Gastroesophageal sphincter (tissue), 4 donors: ENCODE measurements around the gene PRDM16. TPM values are rescaled to one million over a fixed set of nuclear protein-coding genes. Genes with fewer than 3 reads are reported as not detected.

ENCODE experiments used
- ATAC-seq: fragments of 150-250 bp; one replicate; pipeline ENCODE4 v1.9.1; 2016; ENCODE audit warnings: mild to moderate bottlenecking, moderate library complexity
- H3K27ac ChIP-seq, 4 donors: fragments of 200-600 bp; sonication (generic) in 3 of 4; 1 replicate in 3 of 4; 2 replicates in 1 of 4; pipeline ENCODE4 v1.5.1; 2016 to 2019
- H3K27me3 ChIP-seq: fragments of 200-600 bp; sonication (generic); one replicate; pipeline ENCODE4 v1.5.1; 2019
- H3K36me3 ChIP-seq, 2 donors: fragments of 200-600 bp; sonication (generic); one replicate each; pipeline ENCODE4 v1.5.1; 2019; ENCODE audit warnings: control low read depth in 1 of 2
- H3K4me1 ChIP-seq, 3 donors: fragments of 200-600 bp; sonication (generic); 1 replicate in 2 of 3; 2 replicates in 1 of 3; pipeline ENCODE4 v1.5.1; 2016 to 2019; ENCODE audit warnings: control low read depth in 2 of 3
- H3K4me3 ChIP-seq, 2 donors: fragments of 200-600 bp; sonication (generic); one replicate each; pipeline ENCODE4 v1.5.1; 2019; ENCODE audit warnings: mild to moderate bottlenecking in 1 of 2, moderate library complexity in 1 of 2
- H3K9me3 ChIP-seq, 3 donors: fragments of 200-600 bp; sonication (generic); one replicate each; pipeline ENCODE4 v1.5.1; 2017 to 2019; ENCODE audit warnings: control low read depth in 2 of 3
- CTCF ChIP-seq, 4 experiments: fragments of 200-600 bp in 2 of 4; fragments of 450-650 bp in 2 of 4; sonication (generic) in 1 of 4; IDR thresholded peaks; one replicate each; pipeline ENCODE4 v1.5.1; 2017 to 2019; ENCODE audit warnings: antibody characterized with exemption in 4 of 4, mild to moderate bottlenecking in 2 of 4, moderate library complexity in 2 of 4
- EP300 ChIP-seq: sonication (generic); formaldehyde crosslinking; IDR thresholded peaks from one replicate; pipeline ENCODE4 v1.6.1; 2017; ENCODE audit warnings: antibody characterized with exemption, mild to moderate bottlenecking
- POLR2A ChIP-seq, 2 donors: fragments of 450-650 bp; IDR thresholded peaks; one replicate each; pipeline ENCODE4 v1.6.1; 2017; ENCODE audit warnings: antibody characterized with exemption in 2 of 2, mild to moderate bottlenecking in 2 of 2, moderate library complexity in 1 of 2
- POLR2AphosphoS5 ChIP-seq: sonication (generic); formaldehyde crosslinking; IDR thresholded peaks from one replicate; pipeline ENCODE4 v1.6.1; 2017; ENCODE audit warnings: antibody characterized with exemption
- WGBS, 2 donors: methylation state at CpG; one replicate each; pipeline ENCODE4 v1.1.5; 2018; ENCODE audit warnings: low coverage in 1 of 2; 5-methylcytosine and 5-hydroxymethylcytosine counted together
- total RNA-seq, 4 donors: library from RNA; depleted of rRNA; stranded (reverse); fragments of >200 nt; gene quantifications; one replicate each; pipeline ENCODE4 v1.1.0, GENCODE V29; 2016

Gene PRDM16
- total RNA-seq, 4 donors from 2014 or later: 1.1 to 3.4 (median 1.6) TPM

GRCh38 chr1:3146907-3147306, 77.9 kb downstream of the PRDM16 start:
- Histone ChIP-seq H3K27me3 (peaks cover 86% of the 10 kb centered on the region), H3K9me3 (no peaks in the 10 kb centered on the region), H3K36me3 (no peaks in the 10 kb centered on the region), H3K4me3 (no peak overlapping the region), H3K27ac (no peak overlapping the region), H3K4me1 (peaks cover 0 to 14% (median 0%) of the 10 kb centered on the region in 3 donors)
- ATAC-seq: no peak
- TF ChIP-seq POLR2A (IDR thresholded peaks at IDR 0.05) (no peak), POLR2AphosphoS5 (no peak), EP300 (no peak), CTCF (IDR thresholded peaks at IDR 0.05) (no peak)
- 88 to 92% methylated on average over 7 to 12 of the region's 19 CpGs for WGBS, 2 donors

GRCh38 chr1:3148171-3148570, 79.2 kb downstream of the PRDM16 start:
- H3K4me1 ChIP-seq: peaks cover 0 to 14% (median 0%) of the 10 kb centered on the region in 3 donors
- no peak for ATAC-seq
- H3K27ac ChIP-seq: no peak overlapping the region
- 57% methylated on average over 1 of the region's 6 CpGs; no CpG with 5 or more reads in 1 of the 2 donors for WGBS, 2 donors
- no peak overlapping the region for H3K4me3 ChIP-seq
- no peaks in the 10 kb centered on the region for H3K9me3 ChIP-seq
- H3K36me3 ChIP-seq: no peaks in the 10 kb centered on the region
- no peak for TF ChIP-seq POLR2AphosphoS5
- TF ChIP-seq POLR2A (IDR thresholded peaks at IDR 0.05): no peak
- no peak for TF ChIP-seq EP300
- no peak for TF ChIP-seq CTCF (IDR thresholded peaks at IDR 0.05)
- peaks cover 76% of the 10 kb centered on the region for H3K27me3 ChIP-seq

GRCh38 chr1:3149277-3149676, 80.3 kb downstream of the PRDM16 start:
- TF ChIP-seq EP300: no peak
- Histone ChIP-seq H3K9me3 (no peaks in the 10 kb centered on the region), H3K4me3 (no peak overlapping the region), H3K27ac (no peak overlapping the region), H3K27me3 (peaks cover 71% of the 10 kb centered on the region), H3K36me3 (no peaks in the 10 kb centered on the region), H3K4me1 (peaks cover 0 to 14% (median 0%) of the 10 kb centered on the region in 3 donors)
- no peak for ATAC-seq
- WGBS, 2 donors: 40 to 60% methylated on average over 1 of the region's 8 CpGs

- no peak overlapping the region for H3K27ac ChIP-seq
- no peaks in the 10 kb centered on the region for H3K36me3 ChIP-seq
- no peaks in the 10 kb centered on the region for H3K9me3 ChIP-seq
- whole genome bisulfite sequencing, 2 donors: no CpG with 5 or more reads among the region's 14 CpGs
- TF ChIP-seq CTCF (IDR thresholded peaks at IDR 0.05): no peak
- TF ChIP-seq POLR2A (IDR thresholded peaks at IDR 0.05): no peak
- TF ChIP-seq EP300: no peak
- TF ChIP-seq POLR2AphosphoS5: no peak
- H3K4me3 ChIP-seq: no peak overlapping the region
- no peaks in the 10 kb centered on the region for H3K4me1 ChIP-seq
- no peak for ATAC-seq
- peaks cover 66% of the 10 kb centered on the region for H3K27me3 ChIP-seq
Observed at GRCh38 chr1:3151456-3151855, 82.5 kb downstream of the PRDM16 start.

- H3K27ac ChIP-seq: no peak overlapping the region
- H3K4me1 ChIP-seq: no peaks in the 10 kb centered on the region
- no peak overlapping the region for H3K4me3 ChIP-seq
- no peak for ATAC-seq
- H3K36me3 ChIP-seq: no peaks in the 10 kb centered on the region
- no peaks in the 10 kb centered on the region for H3K9me3 ChIP-seq
- H3K27me3 ChIP-seq: peaks cover 60% of the 10 kb centered on the region
- TF ChIP-seq POLR2A (IDR thresholded peaks at IDR 0.05) (no peak), POLR2AphosphoS5 (no peak), CTCF (IDR thresholded peaks at IDR 0.05) (no peak), EP300 (no peak)
Observed at GRCh38 chr1:3152143-3152542, 83.1 kb downstream of the PRDM16 start.
